GM12874 (cell line): ENCODE data around the gene CSPG5.

Experiments used
- TF ChIP-seq, protein P1 (sequence below): IDR thresholded peaks from 2 replicates; pipeline ENCODE4 v1.5.1; 2011; ENCODE audit warnings: low read depth, mild to moderate bottlenecking, control low read depth, low read length, moderate library complexity; ENCODE audit not compliant: insufficient read depth

Gene CSPG5

DNA sequence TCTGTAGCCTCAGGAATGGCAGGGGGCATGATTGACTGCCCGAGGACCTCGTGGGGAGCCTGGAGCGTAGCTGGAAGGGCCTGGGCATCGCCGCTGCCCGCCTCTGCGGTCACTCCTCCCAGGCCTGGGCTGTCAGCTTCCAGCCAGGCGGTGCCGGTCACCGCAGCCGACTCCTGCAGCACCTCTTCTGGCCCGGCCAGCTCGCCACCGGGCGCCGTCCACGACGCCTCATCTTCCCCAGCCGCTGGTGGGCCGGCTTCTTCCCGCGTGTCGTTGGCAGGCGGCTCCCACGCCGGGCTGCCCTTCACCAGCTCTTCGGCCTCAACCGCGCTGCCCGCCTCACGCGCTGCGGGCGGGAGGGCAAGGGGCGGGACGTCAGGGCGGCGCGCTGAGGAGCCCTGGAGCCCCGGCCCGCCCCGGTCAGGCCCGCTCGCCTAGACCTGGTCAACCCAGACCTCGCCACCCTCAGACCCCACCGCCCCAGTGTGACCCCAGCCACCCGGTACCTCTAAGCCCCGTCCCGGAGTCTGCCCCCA, 1.0 kb downstream of the CSPG5 start:
- TF ChIP-seq, protein P1, sequence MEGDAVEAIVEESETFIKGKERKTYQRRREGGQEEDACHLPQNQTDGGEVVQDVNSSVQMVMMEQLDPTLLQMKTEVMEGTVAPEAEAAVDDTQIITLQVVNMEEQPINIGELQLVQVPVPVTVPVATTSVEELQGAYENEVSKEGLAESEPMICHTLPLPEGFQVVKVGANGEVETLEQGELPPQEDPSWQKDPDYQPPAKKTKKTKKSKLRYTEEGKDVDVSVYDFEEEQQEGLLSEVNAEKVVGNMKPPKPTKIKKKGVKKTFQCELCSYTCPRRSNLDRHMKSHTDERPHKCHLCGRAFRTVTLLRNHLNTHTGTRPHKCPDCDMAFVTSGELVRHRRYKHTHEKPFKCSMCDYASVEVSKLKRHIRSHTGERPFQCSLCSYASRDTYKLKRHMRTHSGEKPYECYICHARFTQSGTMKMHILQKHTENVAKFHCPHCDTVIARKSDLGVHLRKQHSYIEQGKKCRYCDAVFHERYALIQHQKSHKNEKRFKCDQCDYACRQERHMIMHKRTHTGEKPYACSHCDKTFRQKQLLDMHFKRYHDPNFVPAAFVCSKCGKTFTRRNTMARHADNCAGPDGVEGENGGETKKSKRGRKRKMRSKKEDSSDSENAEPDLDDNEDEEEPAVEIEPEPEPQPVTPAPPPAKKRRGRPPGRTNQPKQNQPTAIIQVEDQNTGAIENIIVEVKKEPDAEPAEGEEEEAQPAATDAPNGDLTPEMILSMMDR: no peak

DNA sequence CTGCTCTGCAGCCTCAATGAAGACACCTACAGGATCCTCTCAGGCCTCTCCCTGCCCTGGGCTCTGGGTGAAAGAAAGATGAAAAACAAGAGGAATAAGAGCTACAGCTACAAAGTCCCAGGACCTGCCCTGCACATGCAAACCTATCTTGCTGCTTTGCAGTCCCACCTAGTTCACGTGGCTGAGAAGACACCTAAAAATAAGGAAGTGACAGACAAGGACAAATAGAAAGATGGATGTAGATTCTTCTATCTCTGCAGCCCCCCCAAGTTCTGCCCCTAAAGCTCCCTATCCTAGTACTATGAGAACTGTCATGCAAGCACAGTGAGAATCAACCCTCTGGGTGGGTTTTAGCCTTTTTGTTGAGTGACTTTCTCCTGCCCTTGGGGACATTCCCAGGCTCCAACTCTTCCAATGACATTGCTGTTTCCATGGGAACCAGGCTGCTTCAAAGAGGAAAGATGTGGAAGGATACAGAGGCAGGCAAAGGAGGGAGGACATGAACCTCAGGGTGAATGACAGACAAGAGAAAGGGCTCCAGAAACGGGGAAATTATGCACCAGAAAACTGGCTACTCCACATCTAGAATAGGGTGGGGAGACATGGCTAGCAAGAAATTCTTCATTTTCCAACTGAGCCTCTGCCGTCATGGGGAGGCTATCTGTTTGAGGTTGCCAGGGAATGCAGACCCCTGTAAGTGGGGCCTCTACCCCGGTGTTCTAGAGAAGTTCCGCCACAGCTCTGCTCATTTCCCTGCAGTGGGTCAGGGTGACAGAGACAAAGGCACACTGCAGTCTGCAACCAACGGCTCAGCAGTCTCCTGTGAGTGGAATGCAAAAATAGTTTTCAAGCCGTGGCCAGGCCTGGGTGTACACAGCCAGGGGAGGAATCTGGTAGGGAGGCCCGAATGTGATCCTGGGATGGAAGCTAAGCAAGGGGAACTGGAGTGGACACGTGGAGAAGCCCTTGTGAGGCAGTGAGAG, 5.2 kb downstream of the CSPG5 start:
- TF ChIP-seq, protein P1: no peak

DNA sequence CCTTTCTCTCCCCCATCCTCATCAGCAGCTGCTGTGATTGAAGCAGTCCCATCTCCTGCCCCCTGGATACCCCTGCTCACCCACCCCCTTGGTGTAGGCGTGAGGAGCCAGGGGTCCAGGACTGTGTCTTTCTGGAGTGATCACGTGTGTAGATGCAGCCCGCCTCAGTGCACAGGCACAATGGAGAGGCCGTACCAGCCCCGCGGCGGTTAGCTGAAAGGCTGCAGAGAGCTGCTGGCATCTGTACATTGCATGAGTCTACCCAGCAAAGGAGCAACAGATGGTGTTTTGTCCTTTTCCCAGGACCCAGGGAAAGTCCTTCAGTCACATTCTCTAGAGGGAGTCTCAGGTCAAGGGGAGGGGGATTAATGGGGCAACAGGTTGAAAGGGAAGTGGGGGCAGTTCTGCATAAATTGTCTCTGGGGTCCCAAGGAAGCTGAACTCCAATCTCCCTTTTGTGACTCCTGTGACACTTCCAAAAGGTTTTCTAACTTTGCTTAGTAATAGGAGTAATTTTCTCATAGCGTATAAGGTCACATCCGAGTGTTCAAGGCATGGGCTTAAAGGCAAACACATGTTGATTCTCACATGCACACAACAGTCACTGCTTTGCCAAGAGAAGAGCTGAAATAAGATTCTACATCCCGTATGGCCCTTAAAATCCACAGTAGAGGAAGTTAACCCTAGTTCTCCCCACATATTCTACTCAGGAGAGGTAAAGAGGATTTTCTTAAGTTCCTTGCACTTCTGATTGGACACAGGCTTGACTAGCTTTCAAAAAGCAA, 7.1 kb downstream of the CSPG5 start:
- TF ChIP-seq, protein P1: no peak

DNA sequence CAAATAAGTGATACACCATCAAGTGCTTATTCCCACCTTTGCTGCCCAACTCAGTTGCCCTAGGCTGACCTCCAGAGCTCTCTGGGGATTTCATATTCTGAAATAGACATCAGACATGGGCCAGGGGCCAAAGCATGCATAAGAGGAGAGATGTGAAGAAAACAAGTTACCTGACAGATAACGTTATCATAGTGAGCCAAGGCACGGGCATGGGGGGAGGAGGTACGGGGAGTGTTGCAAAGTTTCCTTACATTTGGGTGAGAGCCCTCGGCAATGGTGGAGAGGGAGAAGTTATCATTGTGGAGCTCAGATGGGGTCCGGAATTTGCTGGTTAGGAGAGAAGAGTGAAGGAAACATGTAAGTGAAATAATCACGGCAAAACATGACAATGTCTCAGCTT, 9.8 kb downstream of the CSPG5 start:
- TF ChIP-seq, protein P1: no peak

DNA sequence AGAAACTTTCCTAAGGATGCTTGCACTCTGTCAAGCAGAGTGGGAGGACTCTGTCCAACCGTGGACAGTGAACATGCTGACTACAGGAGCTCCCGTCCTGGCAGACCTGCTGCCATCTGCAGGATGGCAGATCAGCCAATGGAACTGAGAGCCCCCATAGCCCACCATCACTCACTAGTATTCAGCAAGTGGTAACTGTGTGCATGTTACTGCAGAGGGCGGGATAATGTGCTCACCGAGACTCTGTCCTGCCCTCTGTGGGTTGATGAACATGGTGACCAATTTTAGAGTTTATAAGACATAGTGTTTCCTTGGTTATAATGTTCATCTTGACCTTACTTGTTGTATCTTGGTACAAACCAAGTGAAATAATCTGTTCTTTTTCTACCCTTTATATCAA, 11.5 kb downstream of the CSPG5 start:
- TF ChIP-seq, protein P1: no peak

DNA sequence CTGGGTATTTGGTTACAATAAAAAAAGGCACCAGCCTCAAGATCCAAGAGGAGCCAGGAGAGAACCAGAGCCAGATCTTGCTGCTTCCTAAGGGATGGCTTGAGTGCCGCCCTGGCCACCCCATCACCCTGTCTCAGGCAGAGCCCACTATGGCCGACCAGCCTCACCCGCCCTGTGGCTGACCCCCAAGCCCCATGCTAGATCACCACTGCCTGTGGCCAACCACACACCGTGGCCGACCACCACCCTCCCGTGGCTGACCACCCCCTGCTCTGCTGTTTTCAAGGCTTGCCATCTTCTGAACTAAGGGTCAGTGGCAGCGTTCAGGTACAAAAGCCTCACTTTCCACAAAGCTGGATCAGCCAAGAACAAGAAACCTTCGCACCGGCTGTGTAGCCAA, 12.0 kb downstream of the CSPG5 start:
- TF ChIP-seq, protein P1: no peak

DNA sequence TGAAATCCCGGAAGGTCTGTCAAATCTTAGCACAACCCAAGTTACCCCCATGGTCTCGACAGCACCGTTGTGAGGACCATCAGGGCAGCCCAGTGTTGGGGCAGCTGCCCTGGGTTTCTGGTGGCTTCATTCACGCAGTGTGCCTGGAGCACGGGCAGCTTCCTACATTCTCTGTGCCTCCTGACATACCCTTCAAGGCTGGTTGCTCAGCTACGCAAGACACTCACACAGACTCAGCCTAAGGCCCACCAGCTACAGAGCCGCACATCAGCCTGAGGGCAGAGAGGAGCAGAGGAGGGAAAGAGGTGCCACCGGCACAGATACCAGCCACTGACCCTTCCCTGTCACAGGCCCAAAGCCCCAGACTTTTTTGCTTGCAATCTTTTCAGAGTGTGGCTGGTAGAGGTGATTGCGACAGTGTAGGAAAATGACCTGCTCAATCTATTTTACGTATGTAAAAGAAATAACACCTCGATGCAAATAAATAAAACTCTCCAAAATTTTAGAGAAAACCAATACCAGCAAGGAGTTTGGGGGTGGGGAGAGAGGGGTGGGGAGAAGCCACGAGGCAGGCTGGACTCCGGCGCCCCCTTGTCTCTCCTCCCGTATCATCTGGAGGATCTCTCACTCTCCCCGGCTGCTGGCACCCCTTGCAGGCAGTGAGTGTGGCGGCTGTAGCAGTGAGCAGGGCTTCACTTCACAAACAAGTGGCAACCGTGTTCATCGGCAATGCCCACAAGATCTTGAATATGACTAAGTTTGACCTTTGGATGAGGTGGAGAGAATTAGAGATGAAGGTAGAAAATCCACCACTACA, 12.7 kb downstream of the CSPG5 start:
- TF ChIP-seq, protein P1: no peak
